HepG2 (cell line): ENCODE results near the gene PIN4. TPM values are rescaled to one million over a fixed set of nuclear protein-coding genes. Genes with fewer than 3 reads are reported as not detected.

Experiments
- CERS6 ChIP-seq: sonication (generic); formaldehyde crosslinking; IDR thresholded peaks from 2 replicates; pipeline ENCODE4 v1.5.0; 2020; ENCODE audit warnings: missing genetic modification reagents
- CHD2 ChIP-seq: IDR thresholded peaks from 2 replicates; pipeline ENCODE4 v1.6.1; 2011; ENCODE audit warnings: low read depth, low read length, improper control_type of control experiment
- FOXO4 ChIP-seq: sonication (generic); formaldehyde crosslinking; conservative IDR thresholded peaks from 2 replicates; pipeline ENCODE4 v1.8.1; 2023; ENCODE audit warnings: missing genetic modification reagents
- HCFC1 ChIP-seq: fragments of 150-350 bp; IDR thresholded peaks from 2 replicates; pipeline ENCODE4 v1.6.1; 2014; ENCODE audit warnings: low read depth, low read length
- HNF4A ChIP-seq: sonication (generic); formaldehyde crosslinking; IDR thresholded peaks from 2 replicates; pipeline ENCODE4 v1.4.0; 2020; ENCODE audit warnings: missing genetic modification reagents
- HNF4G ChIP-seq, 2 experiments: sonication (generic) in 1 of 2; formaldehyde crosslinking in 1 of 2; IDR thresholded peaks; 2 replicates each; pipeline versions ENCODE4 v1.4.0 to v1.6.1; 2011 to 2020; ENCODE audit warnings: borderline replicate concordance in 2 of 2, low read depth in 2 of 2, mild to moderate bottlenecking in 2 of 2, low read length in 1 of 2, missing genetic modification reagents in 1 of 2, moderate library complexity in 1 of 2
- KIAA2018 ChIP-seq: sonication (generic); formaldehyde crosslinking; IDR thresholded peaks from 2 replicates; pipeline ENCODE4 v1.5.0; 2020; ENCODE audit warnings: mild to moderate bottlenecking, missing genetic modification reagents, borderline replicate concordance
- SIN3B ChIP-seq: fragments of 150-350 bp; IDR thresholded peaks from 2 replicates; pipeline ENCODE4 v1.6.1; 2014; ENCODE audit warnings: low read length
- SRSF4 ChIP-seq: fragments of 200-400 bp; formaldehyde crosslinking; IDR thresholded peaks from one replicate; pipeline ENCODE4 v1.6.1; 2018; ENCODE audit warnings: mild to moderate bottlenecking, low read depth, low read length, moderate library complexity; ENCODE audit not compliant: poor library complexity, severe bottlenecking
- TAF1 ChIP-seq: sonication (generic); formaldehyde crosslinking; IDR thresholded peaks from 2 replicates; pipeline ENCODE4 v1.4.0; 2020; ENCODE audit warnings: missing genetic modification reagents
- U2AF1 ChIP-seq: fragments of 200-400 bp; formaldehyde crosslinking; optimal IDR thresholded peaks from 2 replicates; pipeline ENCODE3; 2017; ENCODE audit warnings: mild to moderate bottlenecking, low read depth, low read length
- ZNF235 ChIP-seq: sonication (generic); formaldehyde crosslinking; IDR thresholded peaks from 2 replicates; pipeline ENCODE4 v1.8.1; 2023; ENCODE audit warnings: mild to moderate bottlenecking, missing genetic modification reagents, borderline replicate concordance
- ZNF691 ChIP-seq: sonication (generic); formaldehyde crosslinking; IDR thresholded peaks from 2 replicates; pipeline ENCODE4 v1.4.0; 2020; ENCODE audit warnings: missing genetic modification reagents, low read depth, mild to moderate bottlenecking, borderline replicate concordance
- ZNF749 ChIP-seq: sonication (generic); formaldehyde crosslinking; IDR thresholded peaks from 2 replicates; pipeline ENCODE4 v1.8.0; 2022; ENCODE audit warnings: mild to moderate bottlenecking, missing genetic modification reagents, moderate library complexity, borderline replicate concordance
- polyA plus RNA-seq, 8 experiments: library from polyadenylated mRNA; depleted of rRNA in 3 of 8; stranded (reverse) in 7 of 8; unstranded in 1 of 8; fragments of >200 nt; fragmentation: Illumina TruSeq in 4 of 8; extraction: Trizol in 4 of 8; gene quantifications; 2 replicates each; pipeline versions ENCODE4 v1.2.1 to v1.2.3, GENCODE V29; 2011 to 2016; ENCODE audit warnings: low read depth in 4 of 8, missing spikeins in 1 of 8, mixed read lengths in 1 of 8; ENCODE audit not compliant: insufficient read depth in 1 of 8
- total RNA-seq, 5 experiments: library from RNA; depleted of rRNA; stranded (reverse); fragments of >200 nt; fragmentation: Illumina TruSeq; extraction: Trizol; gene quantifications; 2 replicates each; pipeline ENCODE4 v1.2.3, GENCODE V29; 2016; ENCODE audit warnings: low read depth in 1 of 5

Gene PIN4
- total and polyA plus RNA-seq, 2 of the 13 experiments (the other 11 are each of a cell fraction or from before 2014, with no cell fraction given): 12.6 to 29.5 TPM

- no peak for TF ChIP-seq KIAA2018
- TF ChIP-seq SIN3B: no peak
- no peak for TF ChIP-seq HNF4A (CRISPR knock-in tag)
- no peak for TF ChIP-seq FOXO4
- no peak for TF ChIP-seq U2AF1
- TF ChIP-seq ZNF691: no peak
- TF ChIP-seq CHD2: no peak
- TF ChIP-seq SRSF4: no peak
- TF ChIP-seq ZNF749: no peak
- TF ChIP-seq TAF1 (CRISPR knock-in tag): no peak
- TF ChIP-seq HNF4G (IDR thresholded peaks at IDR 0.05; ENCODE audit: borderline replicate concordance, low read depth, low read length): no peak
- no peak for TF ChIP-seq HNF4G (CRISPR knock-in tag; IDR thresholded peaks at IDR 0.05; ENCODE audit: borderline replicate concordance, low read depth)
- no peak for TF ChIP-seq HCFC1
- no peak for TF ChIP-seq ZNF235 (CRISPR knock-in tag)
- no peak for TF ChIP-seq CERS6 (CRISPR knock-in tag)
Measured at GRCh38 chrX:72216973-72217372, 35.4 kb downstream of the PIN4 start (continued).
